Measurements from ENCODE around the gene PAM.

PAM gene

DNA sequence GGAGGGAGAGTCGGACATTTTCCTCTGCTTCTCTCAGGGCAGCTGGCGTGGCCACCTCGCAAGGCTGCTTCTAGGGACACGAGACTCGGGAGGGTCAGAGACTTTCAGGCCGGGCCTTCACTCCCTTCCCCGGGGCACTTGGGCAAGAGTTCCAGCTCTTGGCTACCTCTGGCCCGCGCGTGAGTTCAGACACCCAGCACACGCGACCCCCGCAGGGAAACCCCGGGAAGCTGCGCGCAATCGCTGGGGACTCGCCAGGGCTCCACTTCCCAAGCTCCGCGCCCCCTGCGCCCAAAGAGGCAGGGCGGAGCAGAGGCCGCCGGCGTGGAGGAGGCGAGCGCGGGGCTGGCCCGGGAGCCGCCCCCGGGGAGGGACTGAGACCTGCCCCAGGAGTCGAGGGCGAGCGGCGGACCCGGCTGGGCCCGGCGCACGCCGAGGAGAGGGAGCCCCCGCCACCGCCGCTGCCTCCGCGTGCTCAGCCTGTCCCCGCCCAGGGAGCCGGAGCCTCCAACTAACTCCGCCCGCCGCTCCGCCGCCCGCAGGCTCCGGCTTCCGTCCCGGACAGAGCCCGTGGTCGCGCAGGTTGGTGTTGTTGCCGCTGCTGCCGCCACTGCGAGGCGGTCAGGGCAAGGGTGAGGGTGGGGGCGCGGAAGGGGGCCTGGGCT is at the start of gene PAM:
TSS of gene PAM (plus strand) at position 539 of the 665 bp plus-strand sequence. CDS start 110,891 bp downstream, outside the sequence.
- DNase-seq (ENCODE audit: extremely low read depth, low read depth): peak; percentile 22
- TF ChIP-seq, protein P1, sequence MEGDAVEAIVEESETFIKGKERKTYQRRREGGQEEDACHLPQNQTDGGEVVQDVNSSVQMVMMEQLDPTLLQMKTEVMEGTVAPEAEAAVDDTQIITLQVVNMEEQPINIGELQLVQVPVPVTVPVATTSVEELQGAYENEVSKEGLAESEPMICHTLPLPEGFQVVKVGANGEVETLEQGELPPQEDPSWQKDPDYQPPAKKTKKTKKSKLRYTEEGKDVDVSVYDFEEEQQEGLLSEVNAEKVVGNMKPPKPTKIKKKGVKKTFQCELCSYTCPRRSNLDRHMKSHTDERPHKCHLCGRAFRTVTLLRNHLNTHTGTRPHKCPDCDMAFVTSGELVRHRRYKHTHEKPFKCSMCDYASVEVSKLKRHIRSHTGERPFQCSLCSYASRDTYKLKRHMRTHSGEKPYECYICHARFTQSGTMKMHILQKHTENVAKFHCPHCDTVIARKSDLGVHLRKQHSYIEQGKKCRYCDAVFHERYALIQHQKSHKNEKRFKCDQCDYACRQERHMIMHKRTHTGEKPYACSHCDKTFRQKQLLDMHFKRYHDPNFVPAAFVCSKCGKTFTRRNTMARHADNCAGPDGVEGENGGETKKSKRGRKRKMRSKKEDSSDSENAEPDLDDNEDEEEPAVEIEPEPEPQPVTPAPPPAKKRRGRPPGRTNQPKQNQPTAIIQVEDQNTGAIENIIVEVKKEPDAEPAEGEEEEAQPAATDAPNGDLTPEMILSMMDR (IDR thresholded peaks at IDR 0.05; ENCODE audit: low read depth, low read length, missing control alignments): no peak
- H3K4me3 ChIP-seq (replicated peaks; ENCODE audit: low read depth, low read length): peak within 1 kb of the TSS; percentile 98

GRCh38 chr5:102711525-102712385 is 43.4 kb upstream of the PAM start:
- TF ChIP-seq, protein P1 (IDR thresholded peaks at IDR 0.05; ENCODE audit: low read depth, low read length, missing control alignments): no peak
- no peak for DNase-seq (ENCODE audit: extremely low read depth, low read depth)
- no peak overlapping the region for H3K4me3 ChIP-seq (replicated peaks; ENCODE audit: low read depth, low read length)

GRCh38 chr5:102713278-102713677 is 41.8 kb upstream of the PAM start:
- TF ChIP-seq, protein P1 (IDR thresholded peaks at IDR 0.05; ENCODE audit: low read depth, low read length, missing control alignments): no peak
- no peak overlapping the region for H3K4me3 ChIP-seq (replicated peaks; ENCODE audit: low read depth, low read length)
- no peak for DNase-seq (ENCODE audit: extremely low read depth, low read depth)

GRCh38 chr5:102713682-102714231 is 41.3 kb upstream of the PAM start:
- TF ChIP-seq, protein P1 (IDR thresholded peaks at IDR 0.05; ENCODE audit: low read depth, low read length, missing control alignments): no peak
- no peak overlapping the region for H3K4me3 ChIP-seq (replicated peaks; ENCODE audit: low read depth, low read length)
- DNase-seq (ENCODE audit: extremely low read depth, low read depth): no peak

GRCh38 chr5:102715082-102715807 is 39.9 kb upstream of the PAM start:
- no peak overlapping the region for H3K4me3 ChIP-seq (replicated peaks; ENCODE audit: low read depth, low read length)
- TF ChIP-seq, protein P1 (IDR thresholded peaks at IDR 0.05; ENCODE audit: low read depth, low read length, missing control alignments): no peak
- DNase-seq (ENCODE audit: extremely low read depth, low read depth): peak; percentile 92

DNA sequence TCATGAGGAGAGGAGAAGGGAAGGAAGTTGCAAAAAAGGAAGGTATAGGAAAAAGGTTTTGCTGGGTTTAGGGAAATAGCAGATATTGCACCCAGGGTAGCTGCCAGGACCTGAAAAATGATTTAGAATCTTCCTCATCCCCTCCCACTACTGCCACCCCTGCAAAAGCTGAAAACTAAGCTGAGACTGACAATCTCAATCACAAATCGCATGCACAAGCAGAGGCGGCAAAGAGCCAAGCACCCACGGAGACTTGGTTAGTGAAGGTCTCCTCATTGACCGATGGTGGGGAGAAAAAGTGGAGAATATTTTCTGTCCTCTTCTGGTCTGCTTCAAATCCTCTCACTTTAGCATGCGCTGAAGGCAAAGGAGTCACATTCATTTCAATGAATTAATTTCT is 39.1 kb upstream of the PAM start:
- no peak for DNase-seq (ENCODE audit: extremely low read depth, low read depth)
- TF ChIP-seq, protein P1 (IDR thresholded peaks at IDR 0.05; ENCODE audit: low read depth, low read length, missing control alignments): no peak
- H3K4me3 ChIP-seq (replicated peaks; ENCODE audit: low read depth, low read length): no peak overlapping the region
